Measurements from ENCODE around the gene GJC1.
A peak's percentile ranks its signal among the peaks of the same experiment; 100 is the strongest.

The GJC1 gene

GRCh38 chr17:44867841-44868240 lies 37.8 kb upstream of the GJC1 start:
- Histone ChIP-seq H3K9ac (ENCODE audit: insufficient read length, low read depth) (no peak overlapping the region), H3K27me3 (ENCODE audit: insufficient read depth, insufficient read length) (no peaks in the 10 kb centered on the region), H3K9me3 (ENCODE audit: insufficient read depth, low read length) (no peaks in the 10 kb centered on the region), H3K4me3 (ENCODE audit: insufficient read length, low read depth) (no peak overlapping the region), H3K36me3 (ENCODE audit: insufficient read depth, insufficient read length, low read length) (peaks cover 91% of the 10 kb centered on the region), H3K4me1 (ENCODE audit: insufficient read depth, insufficient read length) (no peaks in the 10 kb centered on the region)
- TF ChIP-seq YY1 (IDR thresholded peaks at IDR 0.05; ENCODE audit: insufficient read depth, insufficient read length) (no peak), SUZ12 (IDR thresholded peaks at IDR 0.05; ENCODE audit: extremely low read depth, insufficient read depth, insufficient read length) (no peak)
- DNase-seq (ENCODE audit: low read depth, low spot score): no peak

DNA sequence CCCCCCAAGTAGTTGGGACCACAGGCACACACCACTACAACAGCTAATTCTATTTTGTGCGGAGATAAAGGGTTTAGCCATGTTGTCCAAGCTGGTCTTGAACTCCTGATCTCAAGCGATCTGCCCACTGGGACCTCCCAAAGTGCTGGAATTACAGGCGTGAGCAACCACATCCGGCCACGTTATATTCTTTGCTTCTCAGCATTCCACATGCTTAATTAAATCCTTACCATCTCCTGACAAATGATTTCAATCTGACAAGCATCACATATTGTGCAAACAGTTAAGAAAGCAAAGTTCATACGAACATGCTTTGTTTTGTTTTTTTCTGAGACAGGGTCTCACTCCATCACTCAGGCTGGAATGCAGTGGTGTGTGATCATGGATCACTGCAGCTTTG lies 35.8 kb upstream of the GJC1 start:
- no peaks in the 10 kb centered on the region for H3K27me3 ChIP-seq (ENCODE audit: insufficient read depth, insufficient read length)
- no peak overlapping the region for H3K9ac ChIP-seq (ENCODE audit: insufficient read length, low read depth)
- DNase-seq (ENCODE audit: low read depth, low spot score): no peak
- TF ChIP-seq YY1 (IDR thresholded peaks at IDR 0.05; ENCODE audit: insufficient read depth, insufficient read length) (no peak), SUZ12 (IDR thresholded peaks at IDR 0.05; ENCODE audit: extremely low read depth, insufficient read depth, insufficient read length) (no peak), ZNF274 (IDR thresholded peaks at IDR 0.05; ENCODE audit: low read depth, low read length) (no peak)
- no peaks in the 10 kb centered on the region for H3K4me1 ChIP-seq (ENCODE audit: insufficient read depth, insufficient read length)
- peaks cover 93% of the 10 kb centered on the region for H3K36me3 ChIP-seq (ENCODE audit: insufficient read depth, insufficient read length, low read length)
- no peaks in the 10 kb centered on the region for H3K9me3 ChIP-seq (ENCODE audit: insufficient read depth, low read length)
- no peak overlapping the region for H3K4me3 ChIP-seq (ENCODE audit: insufficient read length, low read depth)

GRCh38 chr17:44865231-44865660 lies 35.2 kb upstream of the GJC1 start:
- TF ChIP-seq ZNF274 (IDR thresholded peaks at IDR 0.05; ENCODE audit: low read depth, low read length) (no peak), YY1 (IDR thresholded peaks at IDR 0.05; ENCODE audit: insufficient read depth, insufficient read length) (no peak), SUZ12 (IDR thresholded peaks at IDR 0.05; ENCODE audit: extremely low read depth, insufficient read depth, insufficient read length) (no peak)
- H3K36me3 ChIP-seq (ENCODE audit: insufficient read depth, insufficient read length, low read length): peaks cover 95% of the 10 kb centered on the region

DNA sequence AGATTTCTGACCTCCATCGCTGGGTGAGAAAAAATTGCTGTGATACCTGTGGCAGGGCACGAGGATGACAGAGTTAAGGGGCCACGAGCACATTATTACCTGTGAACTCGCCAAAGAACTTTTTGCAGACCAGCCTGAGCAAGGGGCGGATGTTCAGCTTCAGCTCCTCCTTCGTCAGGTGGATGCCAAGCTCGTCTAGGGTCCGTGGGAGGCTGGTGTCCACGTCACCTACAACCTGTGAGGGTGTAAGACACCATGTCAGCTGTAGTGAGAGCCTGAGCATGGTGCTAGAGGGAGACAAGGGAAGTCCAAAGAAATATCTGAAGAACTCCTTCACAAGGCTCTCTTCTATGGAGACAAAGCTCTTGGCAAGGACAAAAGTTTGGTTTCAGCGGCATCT lies 34.7 kb upstream of the GJC1 start:
- H3K9ac ChIP-seq (ENCODE audit: insufficient read length, low read depth): no peak overlapping the region
- H3K4me3 ChIP-seq (ENCODE audit: insufficient read length, low read depth): no peak overlapping the region
- H3K36me3 ChIP-seq (ENCODE audit: insufficient read depth, insufficient read length, low read length): peaks cover 95% of the 10 kb centered on the region
- no peaks in the 10 kb centered on the region for H3K4me1 ChIP-seq (ENCODE audit: insufficient read depth, insufficient read length)
- no peaks in the 10 kb centered on the region for H3K9me3 ChIP-seq (ENCODE audit: insufficient read depth, low read length)
- no peak for TF ChIP-seq YY1 (IDR thresholded peaks at IDR 0.05; ENCODE audit: insufficient read depth, insufficient read length)
- TF ChIP-seq ZNF274 (IDR thresholded peaks at IDR 0.05; ENCODE audit: low read depth, low read length): no peak
- H3K27me3 ChIP-seq (ENCODE audit: insufficient read depth, insufficient read length): no peaks in the 10 kb centered on the region
- no peak for DNase-seq (ENCODE audit: low read depth, low spot score)

More at GRCh38 chr17:44865231-44865660, 35.2 kb upstream of the GJC1 start:
- no peaks in the 10 kb centered on the region for H3K9me3 ChIP-seq (ENCODE audit: insufficient read depth, low read length)
- peak; percentile 61 for DNase-seq (ENCODE audit: low read depth, low spot score)
- H3K4me1 ChIP-seq (ENCODE audit: insufficient read depth, insufficient read length): no peaks in the 10 kb centered on the region
- H3K4me3 ChIP-seq (ENCODE audit: insufficient read length, low read depth): no peak overlapping the region
- H3K27me3 ChIP-seq (ENCODE audit: insufficient read depth, insufficient read length): no peaks in the 10 kb centered on the region
- H3K9ac ChIP-seq (ENCODE audit: insufficient read length, low read depth): no peak overlapping the region

DNA sequence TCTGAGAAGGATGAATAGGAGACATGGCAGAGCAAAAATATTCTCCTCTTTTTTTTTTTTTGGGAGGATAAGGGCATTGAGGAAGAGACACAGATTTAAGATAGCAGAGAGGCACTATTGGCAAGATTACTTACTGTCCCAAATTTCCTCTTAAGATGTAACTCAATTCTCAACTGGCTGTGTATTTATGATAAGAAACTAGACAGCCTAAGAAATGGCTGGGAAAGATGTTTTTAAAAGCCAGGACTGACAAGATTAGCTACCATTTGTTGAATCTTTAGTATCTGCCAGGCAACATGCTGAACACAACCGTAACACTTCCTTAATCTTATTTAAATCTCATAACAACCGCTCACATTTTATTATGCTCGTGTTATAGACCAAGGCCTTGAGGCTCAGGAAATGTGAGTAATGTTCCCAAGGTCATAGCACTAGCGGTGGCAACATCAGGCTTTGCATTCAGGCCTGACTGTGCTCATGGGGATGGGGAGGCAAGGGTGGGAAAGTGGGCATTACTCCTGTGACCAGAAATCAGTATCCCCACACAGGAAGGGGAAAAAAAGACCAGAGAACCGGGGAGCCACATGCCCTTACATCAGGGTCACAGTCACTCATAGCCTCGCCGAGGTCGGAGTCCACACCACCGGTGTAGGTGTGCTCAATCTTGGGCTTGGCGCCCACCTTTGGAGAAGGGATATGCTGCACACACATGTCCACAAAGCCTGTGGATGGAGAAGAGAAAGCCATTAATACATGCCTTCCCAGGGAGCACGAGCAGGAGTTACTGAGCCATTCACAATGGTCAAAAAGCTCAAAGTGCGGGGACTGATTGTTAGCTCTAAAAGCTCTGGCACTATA lies 33.2 kb upstream of the GJC1 start:
- TF ChIP-seq SUZ12 (IDR thresholded peaks at IDR 0.05; ENCODE audit: extremely low read depth, insufficient read depth, insufficient read length) (no peak), YY1 (IDR thresholded peaks at IDR 0.05; ENCODE audit: insufficient read depth, insufficient read length) (no peak), ZNF274 (IDR thresholded peaks at IDR 0.05; ENCODE audit: low read depth, low read length) (no peak)
- Histone ChIP-seq H3K9me3 (ENCODE audit: insufficient read depth, low read length) (no peaks in the 10 kb centered on the region), H3K27me3 (ENCODE audit: insufficient read depth, insufficient read length) (no peaks in the 10 kb centered on the region), H3K4me1 (ENCODE audit: insufficient read depth, insufficient read length) (no peaks in the 10 kb centered on the region), H3K4me3 (ENCODE audit: insufficient read length, low read depth) (no peak overlapping the region), H3K9ac (ENCODE audit: insufficient read length, low read depth) (no peak overlapping the region), H3K36me3 (ENCODE audit: insufficient read depth, insufficient read length, low read length) (peaks cover 95% of the 10 kb centered on the region)
- DNase-seq (ENCODE audit: low read depth, low spot score): no peak

DNA sequence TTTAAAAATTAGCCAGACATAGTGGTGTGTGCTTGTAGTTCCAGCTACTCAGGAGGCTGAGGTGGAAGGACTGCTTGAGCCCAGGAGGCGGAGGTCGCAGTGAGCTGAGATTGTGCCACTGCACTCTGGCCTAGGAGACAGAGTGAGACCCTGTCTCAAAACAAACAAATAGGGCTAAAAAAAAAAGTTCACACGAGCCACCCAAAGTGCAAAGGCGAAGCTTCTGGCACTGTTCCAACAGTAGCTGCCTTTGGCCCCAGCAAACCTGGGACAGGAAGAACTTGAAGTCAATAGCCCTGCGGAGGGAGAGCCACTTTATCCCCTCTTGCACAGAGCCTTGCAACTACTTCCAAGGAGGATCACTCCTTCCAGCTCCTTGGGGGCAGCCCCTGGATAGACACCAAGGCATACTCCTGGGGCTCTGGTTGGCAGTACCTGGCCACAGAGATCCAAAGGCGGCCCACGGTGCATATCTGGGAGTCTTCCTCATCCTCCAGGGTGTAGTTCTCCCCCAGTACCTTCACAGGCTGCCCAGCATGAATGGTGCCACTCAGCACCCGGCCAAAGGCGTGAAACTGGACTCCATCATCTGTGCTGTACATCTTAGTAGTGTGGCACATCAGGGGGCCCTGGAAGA lies 32.3 kb upstream of the GJC1 start:
- H3K9ac ChIP-seq (ENCODE audit: insufficient read length, low read depth): no peak overlapping the region
- H3K4me3 ChIP-seq (ENCODE audit: insufficient read length, low read depth): no peak overlapping the region
- no peak for TF ChIP-seq ZNF274 (IDR thresholded peaks at IDR 0.05; ENCODE audit: low read depth, low read length)
- peaks cover 92% of the 10 kb centered on the region for H3K36me3 ChIP-seq (ENCODE audit: insufficient read depth, insufficient read length, low read length)
- H3K4me1 ChIP-seq (ENCODE audit: insufficient read depth, insufficient read length): no peaks in the 10 kb centered on the region
- no peak for DNase-seq (ENCODE audit: low read depth, low spot score)
- H3K9me3 ChIP-seq (ENCODE audit: insufficient read depth, low read length): no peaks in the 10 kb centered on the region
- no peaks in the 10 kb centered on the region for H3K27me3 ChIP-seq (ENCODE audit: insufficient read depth, insufficient read length)

DNA sequence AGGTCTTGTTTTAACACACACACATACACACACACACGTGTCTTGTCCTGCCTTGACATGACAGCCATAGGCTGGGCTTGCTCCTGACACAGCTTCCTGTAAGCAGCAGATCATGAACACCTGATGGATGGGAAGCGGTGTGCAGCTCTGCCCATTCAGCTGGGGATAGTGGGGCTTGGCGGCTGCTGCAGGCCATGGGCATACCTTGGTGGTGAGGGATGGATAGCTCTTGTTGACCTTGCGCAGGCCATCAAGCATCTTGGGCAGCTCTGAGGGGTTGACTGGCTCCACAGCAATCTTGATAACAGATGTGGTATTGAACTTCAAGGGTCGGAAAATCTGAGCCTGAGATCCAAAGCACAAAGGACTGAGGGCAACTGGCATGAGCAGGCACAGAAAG lies 29.6 kb upstream of the GJC1 start:
- no peak for DNase-seq (ENCODE audit: low read depth, low spot score)
- H3K4me1 ChIP-seq (ENCODE audit: insufficient read depth, insufficient read length): no peaks in the 10 kb centered on the region
- TF ChIP-seq ZNF274 (IDR thresholded peaks at IDR 0.05; ENCODE audit: low read depth, low read length): no peak
- no peak for TF ChIP-seq SUZ12 (IDR thresholded peaks at IDR 0.05; ENCODE audit: extremely low read depth, insufficient read depth, insufficient read length)
- no peak for TF ChIP-seq YY1 (IDR thresholded peaks at IDR 0.05; ENCODE audit: insufficient read depth, insufficient read length)
- H3K4me3 ChIP-seq (ENCODE audit: insufficient read length, low read depth): no peak overlapping the region
- H3K27me3 ChIP-seq (ENCODE audit: insufficient read depth, insufficient read length): no peaks in the 10 kb centered on the region
- H3K36me3 ChIP-seq (ENCODE audit: insufficient read depth, insufficient read length, low read length): peaks cover 95% of the 10 kb centered on the region
- H3K9me3 ChIP-seq (ENCODE audit: insufficient read depth, low read length): no peaks in the 10 kb centered on the region
- H3K9ac ChIP-seq (ENCODE audit: insufficient read length, low read depth): no peak overlapping the region
